CD4-positive, alpha-beta T cell treated with Interleukin-6 at 100 ng/mL for 8 hours (primary cell): ENCODE data around the gene FTCDNL1.

Source experiments
- DNase-seq: peaks from one replicate; pipeline ENCODE4 v3.0.0-alpha.2; 2020; ENCODE audit warnings: mixed read lengths, low spot score

The FTCDNL1 gene

GRCh38 chr2:199742884-199743283 lies 108.1 kb downstream of the FTCDNL1 start:
- DNase-seq: no peak

DNA sequence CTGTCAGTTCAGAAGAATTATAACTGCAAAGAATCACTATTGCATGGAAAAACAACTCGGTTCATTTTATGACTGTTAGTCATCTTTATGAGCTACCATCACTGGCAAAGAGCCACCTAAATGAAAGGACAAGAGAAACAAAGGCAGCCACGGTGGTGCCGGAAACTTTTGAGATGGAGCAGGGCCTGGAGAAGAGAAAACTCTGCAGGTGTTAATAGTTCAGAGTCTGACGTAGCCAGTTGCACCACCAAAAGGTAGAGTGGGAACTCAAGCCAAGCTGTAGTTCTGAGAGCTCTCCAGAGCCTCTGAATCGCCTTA lies 110.9 kb downstream of the FTCDNL1 start:
- no peak for DNase-seq

- peak; percentile 31 for DNase-seq
Measured at GRCh38 chr2:199739413-199740110, 111.4 kb downstream of the FTCDNL1 start.

DNA sequence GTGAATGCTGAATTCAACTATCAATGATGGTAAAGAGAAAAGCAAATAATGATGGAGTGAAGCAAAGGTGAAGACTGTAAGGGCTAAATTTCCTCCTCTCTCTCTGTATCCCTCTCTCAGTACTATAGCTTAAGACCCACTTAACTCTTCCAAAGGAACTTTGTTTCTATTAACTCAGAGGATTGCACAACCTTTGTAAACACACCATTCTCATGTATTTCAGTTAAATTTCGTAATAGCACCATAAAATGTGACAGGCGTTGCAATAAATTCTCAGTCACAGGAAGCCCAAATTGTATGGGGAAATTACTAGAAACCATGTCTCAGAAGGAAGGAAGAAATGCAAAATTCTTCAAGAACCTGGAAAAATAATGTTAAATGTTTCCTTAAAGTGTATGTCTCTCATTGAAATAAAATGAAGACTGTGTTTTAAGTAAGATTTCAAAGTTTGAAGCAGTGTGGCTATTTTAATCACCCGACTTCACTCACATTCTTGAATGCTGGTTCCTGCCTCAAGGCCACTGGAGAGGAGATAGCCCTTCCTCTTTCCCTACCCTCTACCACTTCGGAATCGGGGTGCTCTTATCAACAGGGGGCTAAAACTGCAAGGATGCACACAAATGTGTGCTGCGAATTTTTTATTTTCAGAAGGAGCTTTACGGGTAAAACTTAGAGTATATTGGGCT lies 112.1 kb downstream of the FTCDNL1 start:
- DNase-seq: no peak

DNA sequence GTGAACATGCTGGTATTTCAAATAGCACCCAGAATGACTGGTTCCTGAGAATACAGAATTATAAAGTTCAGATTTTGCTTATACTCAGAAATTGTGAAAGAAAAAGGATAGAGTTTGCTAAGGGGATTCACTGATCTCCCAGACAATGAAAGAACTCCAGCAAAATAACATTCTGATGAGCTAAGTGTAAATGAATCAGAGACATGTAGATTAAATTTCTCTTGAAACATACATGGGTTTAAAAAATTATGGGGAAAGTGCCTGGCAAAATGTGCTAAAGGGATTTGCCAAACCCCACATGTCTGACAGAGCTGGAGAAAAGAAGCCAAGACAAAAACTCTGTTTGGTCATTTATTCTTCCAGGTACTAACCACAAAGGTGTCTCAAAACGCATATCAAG lies 116.3 kb downstream of the FTCDNL1 start:
- no peak for DNase-seq

GRCh38 chr2:199734011-199734410 lies 117.0 kb downstream of the FTCDNL1 start:
- DNase-seq: no peak

DNA sequence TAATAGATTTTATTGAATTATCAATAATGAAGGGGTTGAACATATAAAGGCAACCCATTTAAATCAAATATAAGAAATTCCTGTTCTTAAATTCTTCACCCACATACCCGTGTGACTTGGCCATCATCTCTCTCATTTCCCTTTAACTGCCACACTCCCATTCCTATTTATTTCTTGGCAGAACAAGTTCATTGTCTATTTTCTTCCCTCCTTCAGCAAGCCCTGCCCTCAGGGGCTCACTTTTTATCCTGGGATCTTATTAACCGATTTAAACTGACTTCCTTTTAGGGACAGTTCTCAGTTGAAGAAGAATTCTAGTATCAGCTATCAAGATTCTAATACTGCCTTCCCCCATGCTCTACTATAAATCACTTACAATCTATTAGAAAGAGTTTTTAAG lies 123.2 kb downstream of the FTCDNL1 start:
- no peak for DNase-seq

GRCh38 chr2:199727306-199727705 lies 123.7 kb downstream of the FTCDNL1 start:
- DNase-seq: no peak

GRCh38 chr2:199718074-199718473 lies 132.9 kb downstream of the FTCDNL1 start:
- DNase-seq: no peak

- no peak for DNase-seq
Measured at GRCh38 chr2:199717587-199717907, 133.4 kb downstream of the FTCDNL1 start.

GRCh38 chr2:199716807-199717586 lies 134.0 kb downstream of the FTCDNL1 start:
- no peak for DNase-seq

DNA sequence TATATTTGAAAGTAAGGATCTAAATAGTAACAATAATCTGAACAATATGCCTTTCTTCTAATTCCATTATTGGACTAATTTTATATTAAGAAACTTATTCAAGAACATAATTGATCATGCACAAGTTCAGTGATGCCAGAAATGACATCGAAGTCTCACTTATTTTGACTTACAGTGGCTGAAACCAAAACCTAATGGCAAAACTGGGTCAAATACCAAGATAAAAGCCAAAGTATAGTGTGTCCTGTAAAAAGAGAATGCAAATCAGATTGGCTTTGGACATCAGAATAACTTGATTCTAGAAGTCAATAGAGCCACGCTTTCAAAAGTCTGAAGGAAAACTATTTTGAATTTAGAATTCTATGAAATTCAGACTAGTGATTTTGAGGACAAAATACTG lies 137.2 kb downstream of the FTCDNL1 start:
- DNase-seq: no peak

GRCh38 chr2:199710551-199710950 lies 140.4 kb downstream of the FTCDNL1 start:
- no peak for DNase-seq
